H1 (cell line): ENCODE results near the gene LARP4. TPM values are rescaled to one million over a fixed set of nuclear protein-coding genes. Genes with fewer than 3 reads are reported as not detected.

Experiments used
- CTCF ChIA-PET: fragments of 300-600 bp; sonication (Branson Sonifier 250); formaldehyde crosslinking; loops from one replicate; lab custom pipeline; 2021; ENCODE audit not compliant: partially characterized antibody; lab: Charles Lee
- POLR2A ChIA-PET: fragments of 300-600 bp; sonication (Branson Sonifier 250); formaldehyde crosslinking; loops from one replicate; lab custom pipeline; 2021; ENCODE audit warnings: inconsistent platforms; ENCODE audit not compliant: partially characterized antibody; lab: Charles Lee
- DNase-seq, 2 experiments: peaks; one replicate each; pipeline versions ENCODE4 v3.0.0 to v3.0.0-alpha.2; 2010 to 2022; ENCODE audit warnings: low spot score in 2 of 2, low read depth in 1 of 2, mixed read lengths in 1 of 2
- FAIRE-seq: peaks from 2 replicates; lab custom pipeline; 2011; peaks lifted over from hg19 to GRCh38; lab: Jason Lieb, UNC
- H2AFZ ChIP-seq: 2 replicates; pipeline ENCODE4 v1.8.1; 2012; ENCODE audit warnings: low read length, inconsistent platforms
- H2AK5ac ChIP-seq: 2 replicates; pipeline ENCODE4 v1.6.1; 2013; ENCODE audit warnings: low read depth, low read length
- H2BK120ac ChIP-seq: replicated peaks from 2 replicates; pipeline ENCODE3; 2013; ENCODE audit warnings: low read depth, low read length, inconsistent platforms
- H2BK12ac ChIP-seq: 2 replicates; pipeline ENCODE4 v1.6.1; 2013; ENCODE audit warnings: low read depth, low read length
- H2BK15ac ChIP-seq: 2 replicates; pipeline ENCODE4 v1.6.1; 2013; ENCODE audit warnings: low read length
- H2BK20ac ChIP-seq: 2 replicates; pipeline ENCODE4 v1.6.1; 2013; ENCODE audit warnings: low read length
- H2BK5ac ChIP-seq: 2 replicates; pipeline ENCODE4 v1.6.1; 2013; ENCODE audit warnings: low read depth, low read length
- H3K14ac ChIP-seq: 2 replicates; pipeline ENCODE4 v1.6.1; 2013; ENCODE audit warnings: inconsistent platforms; ENCODE audit not compliant: insufficient read length
- H3K18ac ChIP-seq: 2 replicates; pipeline ENCODE4 v1.6.1; 2013; ENCODE audit warnings: low read length; ENCODE audit errors: extremely low read depth
- H3K23ac ChIP-seq: 2 replicates; pipeline ENCODE4 v1.6.1; 2013; ENCODE audit warnings: inconsistent platforms; ENCODE audit not compliant: insufficient read length
- H3K23me2 ChIP-seq: 2 replicates; pipeline ENCODE4 v1.6.1; 2013; ENCODE audit warnings: low read depth, low read length
- H3K27ac ChIP-seq: 2 replicates; pipeline ENCODE4 v1.6.1; 2011; ENCODE audit warnings: low read depth, low read length, inconsistent platforms
- H3K27me3 ChIP-seq, 4 experiments: replicated peaks in 1 of 4; 1 replicate in 1 of 4; 2 replicates in 3 of 4; pipeline versions ENCODE4 v1.6.1 to v1.8.1; 2011 to 2013; ENCODE audit warnings: low read length in 3 of 4, mild to moderate bottlenecking in 3 of 4, inconsistent platforms in 2 of 4, mixed read lengths in 2 of 4, moderate library complexity in 1 of 4; ENCODE audit not compliant: control insufficient read depth in 3 of 4, insufficient read depth in 3 of 4; ENCODE audit errors: extremely low read depth in 1 of 4
- H3K36me3 ChIP-seq, 4 experiments: 2 replicates each; pipeline versions ENCODE4 v1.6.1 to v1.8.1; 2011 to 2013; ENCODE audit warnings: mild to moderate bottlenecking in 4 of 4, low read length in 3 of 4, moderate library complexity in 2 of 4, control low read depth in 1 of 4, inconsistent platforms in 1 of 4; ENCODE audit not compliant: insufficient read depth in 4 of 4, control insufficient read depth in 2 of 4
- H3K4ac ChIP-seq: replicated peaks from 2 replicates; pipeline ENCODE3; 2013; ENCODE audit warnings: low read length, low read depth, mixed read lengths, inconsistent platforms; ENCODE audit not compliant: insufficient read length
- H3K4me1 ChIP-seq, 4 experiments: replicated peaks in 1 of 4; 1 replicate in 1 of 4; 2 replicates in 3 of 4; pipeline versions ENCODE4 v1.6.1 to v1.8.1; 2011 to 2013; ENCODE audit warnings: low read length in 3 of 4, inconsistent platforms in 2 of 4, mixed read lengths in 1 of 4; ENCODE audit not compliant: insufficient read depth in 4 of 4, control insufficient read depth in 3 of 4
- H3K4me2 ChIP-seq, 2 experiments: 2 replicates each; pipeline versions ENCODE4 v1.6.1 to v1.8.1; 2011 to 2013; ENCODE audit warnings: low read depth in 2 of 2, low read length in 2 of 2, control low read depth in 1 of 2, inconsistent platforms in 1 of 2, mild to moderate bottlenecking in 1 of 2; ENCODE audit not compliant: insufficient read depth in 1 of 2
- H3K4me3 ChIP-seq, 4 experiments: fragments of 200-600, 300-600 bp in 1 of 4; sonication (generic), shearing (Covaris generic), sonication (Bioruptor Twin) in 1 of 4; 2 replicates each; pipeline versions ENCODE4 v1.5.1 to v1.8.1; 2011 to 2016; ENCODE audit warnings: low read length in 4 of 4, low read depth in 3 of 4, control low read depth in 2 of 4, inconsistent platforms in 2 of 4, mild to moderate bottlenecking in 2 of 4, mixed read lengths in 1 of 4, moderate library complexity in 1 of 4; ENCODE audit not compliant: insufficient read depth in 2 of 4; ENCODE audit errors: extremely low read depth in 1 of 4
- H3K56ac ChIP-seq: replicated peaks from 2 replicates; pipeline ENCODE3; 2013; ENCODE audit warnings: low read depth, mild to moderate bottlenecking, mixed read lengths, low read length, inconsistent platforms; ENCODE audit not compliant: insufficient read length
- H3K79me1 ChIP-seq: 2 replicates; pipeline ENCODE4 v1.6.1; 2013; ENCODE audit warnings: low read depth, low read length, control low read depth
- H3K79me2 ChIP-seq, 2 experiments: 2 replicates each; pipeline versions ENCODE4 v1.6.1 to v1.8.1; 2012 to 2013; ENCODE audit warnings: low read length in 2 of 2, mild to moderate bottlenecking in 2 of 2, inconsistent platforms in 1 of 2; ENCODE audit not compliant: insufficient read depth in 2 of 2, control insufficient read depth in 1 of 2
- H3K9ac ChIP-seq, 4 experiments: replicated peaks in 1 of 4; 1 replicate in 1 of 4; 2 replicates in 3 of 4; pipeline versions ENCODE4 v1.6.1 to v1.8.1; 2011 to 2013; ENCODE audit warnings: low read depth in 3 of 4, low read length in 3 of 4, control low read depth in 2 of 4, mild to moderate bottlenecking in 2 of 4, moderate library complexity in 2 of 4, inconsistent platforms in 1 of 4; ENCODE audit errors: extremely low read depth in 1 of 4
- H3K9me3 ChIP-seq, 2 experiments: 2 replicates each; pipeline versions ENCODE4 v1.6.1 to v1.8.1; 2012 to 2013; ENCODE audit warnings: mild to moderate bottlenecking in 2 of 2, moderate library complexity in 2 of 2, control low read depth in 1 of 2, inconsistent platforms in 1 of 2, low read depth in 1 of 2, low read length in 1 of 2, mixed read lengths in 1 of 2; ENCODE audit not compliant: insufficient read depth in 2 of 2
- H4K20me1 ChIP-seq, 2 experiments: replicated peaks in 1 of 2; 2 replicates each; pipeline versions ENCODE3 to v1.8.1; 2011 to 2013; ENCODE audit warnings: inconsistent platforms in 2 of 2, low read length in 2 of 2, mild to moderate bottlenecking in 1 of 2; ENCODE audit not compliant: insufficient read depth in 2 of 2, control insufficient read depth in 1 of 2
- H4K5ac ChIP-seq: 2 replicates; pipeline ENCODE4 v1.6.1; 2013; ENCODE audit warnings: low read length, low read depth, mixed read lengths, inconsistent platforms; ENCODE audit not compliant: insufficient read length
- H4K8ac ChIP-seq: 2 replicates; pipeline ENCODE4 v1.8.0; 2013; ENCODE audit warnings: mild to moderate bottlenecking, moderate library complexity, low read length, inconsistent platforms; ENCODE audit not compliant: insufficient read depth; ENCODE audit errors: extremely low read depth
- H4K91ac ChIP-seq: replicated peaks from 2 replicates; pipeline ENCODE3; 2013; ENCODE audit warnings: low read length, mixed read lengths, inconsistent platforms; ENCODE audit not compliant: insufficient read length
- BACH1 ChIP-seq: IDR thresholded peaks from 2 replicates; pipeline ENCODE4 v1.6.1; 2012; ENCODE audit warnings: low read length, improper control_type of control experiment
- BRCA1 ChIP-seq: IDR thresholded peaks from 2 replicates; pipeline ENCODE4 v1.6.1; 2012; ENCODE audit warnings: low read depth, low read length, improper control_type of control experiment
- CBX5 ChIP-seq: fragments of 300-800, 300-1000 bp; sonication (generic); IDR thresholded peaks from 2 replicates; pipeline ENCODE4 v1.7.1; 2016; ENCODE audit warnings: antibody characterized with exemption, low read length, low read depth
- CBX8 ChIP-seq: fragments of 300-800, 300-1000 bp; sonication (generic); IDR thresholded peaks from 2 replicates; pipeline ENCODE4 v1.7.1; 2016; ENCODE audit warnings: low read depth, low read length, borderline replicate concordance
- EZH2 ChIP-seq: fragments of 200-600 bp; sonication (generic); IDR thresholded peaks from 2 replicates; pipeline ENCODE4 v1.7.1; 2012; ENCODE audit warnings: low read depth, mild to moderate bottlenecking, moderate library complexity, low read length, inconsistent platforms; ENCODE audit not compliant: severe bottlenecking
- GABPA ChIP-seq: IDR thresholded peaks from 2 replicates; pipeline ENCODE4 v1.6.1; 2011; ENCODE audit warnings: mild to moderate bottlenecking, low read length, moderate library complexity, borderline replicate concordance; ENCODE audit not compliant: insufficient read depth
- KDM4A ChIP-seq: IDR thresholded peaks from one replicate; pipeline ENCODE4 v1.7.1; 2012; ENCODE audit warnings: low read depth, mild to moderate bottlenecking, moderate library complexity, low read length, inconsistent platforms; ENCODE audit not compliant: severe bottlenecking
- NRF1 ChIP-seq: IDR thresholded peaks from 2 replicates; pipeline ENCODE4 v1.6.1; 2011; ENCODE audit warnings: mild to moderate bottlenecking, low read depth, low read length, improper control_type of control experiment
- SAP30 ChIP-seq: fragments of 300-600 bp; sonication (generic); IDR thresholded peaks from 2 replicates; pipeline ENCODE4 v1.7.1; 2012; ENCODE audit warnings: low read length, moderate library complexity, mild to moderate bottlenecking, inconsistent platforms; ENCODE audit not compliant: insufficient read depth, insufficient replicate concordance
- SRF ChIP-seq: IDR thresholded peaks from 2 replicates; pipeline ENCODE4 v1.6.1; 2011; ENCODE audit warnings: mild to moderate bottlenecking, low read depth, low read length, moderate library complexity
- TAF7 ChIP-seq: optimal IDR thresholded peaks from 2 replicates; pipeline ENCODE3; 2011; ENCODE audit warnings: low read depth, mild to moderate bottlenecking, inconsistent platforms, low read length, moderate library complexity, borderline replicate concordance
- ZNF274 ChIP-seq: IDR thresholded peaks from 2 replicates; pipeline ENCODE4 v1.7.0; 2012; ENCODE audit warnings: low read length, borderline replicate concordance; ENCODE audit errors: extremely low read depth
- WGBS, 2 experiments: shearing (Covaris generic) in 1 of 2; methylation state at CpG; one replicate each; pipeline versions ENCODE4 v1.1.6 to v1.1.7; 2013 to 2015; ENCODE audit warnings: low lambda C conversion rate in 2 of 2, mixed read lengths in 2 of 2, inconsistent platforms in 1 of 2, low coverage in 1 of 2, missing lambda C conversion rate in 1 of 2; ENCODE audit not compliant: insufficient replicate concordance in 2 of 2, insufficient coverage in 1 of 2, insufficient read length in 1 of 2; ENCODE audit errors: extremely low coverage in 1 of 2, missing lambda C conversion rate in 1 of 2; 5-methylcytosine and 5-hydroxymethylcytosine counted together
- polyA plus RNA-seq, 7 experiments: library from polyadenylated mRNA; depleted of rRNA in 3 of 7; stranded (reverse) in 5 of 7; unstranded in 2 of 7; fragments of >200 nt in 5 of 7; fragments of 200-250 nt in 2 of 7; gene quantifications; 1 replicate in 5 of 7; 2 replicates in 1 of 7; 4 replicates in 1 of 7; pipeline versions ENCODE4 v1.2.1 to v1.2.3, GENCODE V29; 2011 to 2013; ENCODE audit warnings: missing spikeins in 2 of 7, mixed read lengths in 2 of 7
- total RNA-seq: library from RNA; stranded (reverse); fragmentation: NEBNext Ultra II Directional; extraction: Animal tissue kit (Norgen Biotek cat#: 25700); gene quantifications from 2 replicates; pipeline ENCODE4 v1.2.1, GENCODE V29; 2021

The LARP4 gene
- total and polyA plus RNA-seq, 2 of the 8 experiments (the other 6 are each of a cell fraction or from before 2014, with no cell fraction given), result 12.8 to 93.9 TPM

DNA sequence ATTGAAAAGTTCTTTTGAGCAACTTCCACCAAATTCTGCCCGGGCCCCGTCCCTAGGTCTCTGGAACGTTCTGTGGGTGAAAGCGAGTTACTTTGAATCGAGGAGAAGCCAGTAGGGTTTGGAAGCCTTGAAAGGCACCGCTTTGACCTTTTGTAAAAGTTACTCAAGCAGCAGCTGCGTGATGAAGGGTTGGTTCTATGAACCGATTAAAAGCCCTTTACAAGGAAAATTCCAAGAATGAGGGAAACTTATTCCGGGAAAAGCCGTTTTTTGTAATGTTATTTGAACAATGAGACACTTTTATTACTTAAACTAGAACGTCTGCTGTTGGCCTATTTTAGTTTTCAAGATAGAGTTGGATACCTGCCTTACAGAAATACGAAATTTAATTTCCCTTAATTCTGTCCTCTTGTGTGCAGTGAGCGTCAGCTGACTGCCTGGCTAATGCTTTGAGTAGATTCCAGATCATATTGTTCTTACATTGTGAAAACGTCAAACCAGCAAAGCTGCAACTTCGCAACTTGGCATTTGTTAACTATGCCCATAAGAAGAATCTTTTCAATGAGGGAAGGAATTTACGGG, 906 bp downstream of the LARP4 start:
- no peaks in the 10 kb centered on the region; the same call in 1 of the 2 replicates for H3K79me1 ChIP-seq
- no peak overlapping the region for H2BK12ac ChIP-seq
- H2BK15ac ChIP-seq, result no peak overlapping the region
- H2BK5ac ChIP-seq, result no peak overlapping the region; the same call in 1 of the 2 replicates
- H3K4me1 ChIP-seq, result peaks cover 0 to 5% (median 2%) of the 10 kb centered on the region in 4 experiments; a peak in 3 of 7 replicates
- H3K14ac ChIP-seq, result no peak overlapping the region
- H3K23me2 ChIP-seq, result peaks cover 2% of the 10 kb centered on the region; the same call in 1 of the 2 replicates
- H3K27me3 ChIP-seq, result no peaks in the 10 kb centered on the region
- POLR2A ChIA-PET, result interaction anchor here (0.6 to 1.8 kb wide), 9 partner anchors 12 to 362 kb away, joined by 3 to 7 read pairs (median 3); partner anchors contain the start of genes ATF1 and CERS5
- H4K5ac ChIP-seq, result no peak overlapping the region
- peaks cover 39 to 53% of the 10 kb centered on the region in 2 experiments for H3K79me2 ChIP-seq
- no peak overlapping the region for H2BK20ac ChIP-seq
- H3K23ac ChIP-seq, result no peak overlapping the region
- H2AFZ ChIP-seq, result no peak overlapping the region
- no peak overlapping the region for H4K8ac ChIP-seq
- H3K18ac ChIP-seq, result no peak overlapping the region; the same call in 1 of the 2 replicates
- no peak overlapping the region for H2AK5ac ChIP-seq
- H4K20me1 ChIP-seq, result peaks cover 0 to 2% of the 10 kb centered on the region in 2 experiments
- H3K9ac ChIP-seq, result peak overlapping the region; percentile 64 to 95 (median 82)
- H4K91ac ChIP-seq, result no peak overlapping the region
- H3K4me3 ChIP-seq, result peak overlapping the region; percentile 71 to 95 (median 92)
- DNase-seq, result no peak
- peak overlapping the region; percentile 8 for H3K56ac ChIP-seq
- no peak overlapping the region for H2BK120ac ChIP-seq
- WGBS, 2 experiments, result 4% methylated on average over 16 of the region's 16 CpGs; no CpG with 5 or more reads in 1 of the 2 experiments
- H3K9me3 ChIP-seq, result no peaks in the 10 kb centered on the region
- H3K4ac ChIP-seq, result no peak overlapping the region
- peak overlapping the region; percentile 77; the same call in 1 of the 2 replicates for H3K27ac ChIP-seq
- H3K4me2 ChIP-seq, result peak overlapping the region; percentile 64 to 72
- FAIRE-seq, result no peak
- peaks cover 0 to 3% (median 0%) of the 10 kb centered on the region in 4 experiments; a peak in 1 of 8 replicates for H3K36me3 ChIP-seq
- CTCF ChIA-PET, result interaction anchor here (0.7 to 1.3 kb wide), 2 partner anchors 13 to 315 kb away, joined by 3 to 4 read pairs; no protein-coding TSS in a partner anchor
- TF ChIP-seq KDM4A (no peak), TAF7 (no peak), CBX8 (no peak), GABPA (no peak), CBX5 (no peak), NRF1 (no peak), ZNF274 (no peak), BACH1 (no peak), EZH2 (no peak), SAP30 (no peak), BRCA1 (no peak), SRF (no peak)
